Measurements from ENCODE around the gene LHB. TPM values are rescaled to one million over a fixed set of nuclear protein-coding genes. Genes with fewer than 3 reads are reported as not detected.

The LHB gene
- total RNA-seq, 1 donor = not detected

DNA sequence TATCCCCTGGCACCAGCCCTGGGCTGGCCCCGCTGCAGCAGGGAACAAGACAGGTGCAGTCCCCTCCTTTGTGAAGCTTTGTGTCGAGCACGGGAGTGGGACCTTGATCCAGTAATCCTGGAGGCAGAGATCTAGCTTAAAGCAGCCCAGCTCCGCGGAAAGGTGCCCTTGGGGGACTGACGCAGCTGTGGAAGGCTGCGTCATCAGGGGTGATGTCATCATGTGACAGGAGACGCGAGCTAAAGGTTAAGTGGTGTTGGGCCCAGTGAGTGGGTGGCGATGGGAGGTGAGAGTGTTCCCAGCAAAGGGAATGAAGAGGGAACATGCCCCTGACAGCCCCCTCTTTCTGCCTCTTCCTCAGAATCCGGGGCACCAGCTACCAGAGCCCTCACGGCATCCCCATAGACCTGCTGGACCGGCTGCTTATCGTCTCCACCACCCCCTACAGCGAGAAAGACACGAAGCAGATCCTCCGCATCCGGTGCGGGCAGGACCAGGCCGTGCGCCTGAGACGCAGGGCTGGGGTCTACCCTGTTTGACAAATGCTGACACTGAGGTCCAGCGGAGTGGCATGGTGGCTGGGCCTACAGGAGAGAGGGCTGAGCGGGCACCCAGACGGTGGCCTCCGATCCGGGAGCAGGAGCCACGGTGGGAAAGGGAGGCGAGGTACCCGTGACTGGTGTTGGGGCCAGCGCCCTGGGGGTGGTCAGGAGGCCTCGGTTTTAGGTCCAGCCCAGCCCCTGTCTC lies 2.6 kb downstream of the LHB start:
- DNase-seq (ENCODE audit: low read depth in 2 of 3, low spot score in 2 of 3) = no peak

- DNase-seq (ENCODE audit: low read depth in 2 of 3, low spot score in 2 of 3) = no peak
Measured at GRCh38 chr19:49011194-49011593, 5.7 kb downstream of the LHB start.

GRCh38 chr19:49010453-49010852 lies 6.4 kb downstream of the LHB start:
- DNase-seq (ENCODE audit: low read depth in 2 of 3, low spot score in 2 of 3) = no peak

DNA sequence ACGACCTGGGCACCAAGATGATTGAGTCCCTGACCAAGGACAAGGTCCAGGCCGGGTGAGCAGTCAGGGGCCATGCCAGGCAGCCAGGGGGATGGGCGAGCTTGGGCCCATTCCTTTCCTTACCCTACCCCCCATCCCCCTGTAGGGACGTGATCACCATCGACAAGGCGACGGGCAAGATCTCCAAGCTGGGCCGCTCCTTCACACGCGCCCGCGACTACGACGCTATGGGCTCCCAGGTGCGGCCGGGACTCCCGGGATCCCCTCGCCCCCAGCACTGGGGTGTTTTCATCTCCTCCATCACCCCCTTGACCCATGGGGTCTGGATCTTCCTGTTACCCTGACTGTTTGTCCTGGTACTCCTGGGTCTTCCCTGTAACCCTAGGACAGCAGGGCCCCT lies 7.1 kb downstream of the LHB start:
- no peak for DNase-seq (ENCODE audit: low read depth in 2 of 3, low spot score in 2 of 3)

DNA sequence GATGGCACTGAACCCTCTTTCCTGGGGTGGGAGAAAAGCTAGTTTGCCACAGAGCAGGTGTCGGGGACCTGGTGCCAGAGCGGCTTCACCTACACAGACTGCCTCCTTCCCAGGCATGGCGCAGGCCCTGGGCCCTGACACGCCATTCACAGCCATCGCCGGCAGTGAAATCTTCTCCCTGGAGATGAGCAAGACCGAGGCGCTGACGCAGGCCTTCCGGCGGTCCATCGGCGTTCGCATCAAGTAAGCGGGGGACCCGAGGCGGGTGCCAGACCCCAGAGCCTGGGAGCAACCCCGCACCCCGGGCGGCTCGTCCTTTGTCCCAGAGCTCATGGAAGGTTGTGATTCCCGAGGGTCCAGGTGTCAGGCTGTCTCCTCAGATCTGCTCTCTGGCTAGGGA lies 10.0 kb downstream of the LHB start:
- no peak for DNase-seq (ENCODE audit: low read depth in 2 of 3, low spot score in 2 of 3)

DNA sequence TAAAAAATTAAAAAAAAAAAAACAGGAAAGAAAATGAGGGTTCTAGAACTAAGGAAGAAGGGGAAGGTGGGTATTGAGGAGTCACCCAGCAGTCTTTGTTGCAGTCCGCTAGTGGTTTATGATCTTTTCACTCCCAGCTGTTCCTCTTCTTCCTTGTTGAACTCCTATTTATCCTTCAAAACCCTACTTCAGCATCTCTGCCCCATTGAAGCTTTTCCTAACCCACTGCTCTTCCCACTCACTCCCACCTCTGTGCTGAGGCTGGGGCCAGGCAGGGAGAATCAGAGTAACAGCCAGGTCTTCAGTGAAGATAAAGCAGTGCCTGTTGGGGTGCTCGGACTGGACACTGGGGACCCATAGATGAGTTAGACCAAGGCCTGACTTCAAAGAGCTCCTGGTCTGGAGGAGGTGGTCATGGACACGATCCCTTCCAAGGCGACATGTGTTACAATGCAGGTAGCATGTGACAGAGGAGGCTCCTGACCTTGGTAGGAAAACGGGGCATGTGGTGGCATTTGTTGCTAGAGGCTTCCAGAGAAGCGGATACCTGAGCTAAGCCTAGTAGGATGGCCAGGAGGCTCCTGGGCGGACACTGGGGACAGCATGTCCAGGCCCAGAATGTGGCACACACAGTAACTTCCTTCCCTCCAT lies 11.8 kb downstream of the LHB start:
- DNase-seq (ENCODE audit: low read depth in 2 of 3, low spot score in 2 of 3) = no peak

GRCh38 chr19:49004133-49004532 lies 12.8 kb downstream of the LHB start:
- no peak for DNase-seq (ENCODE audit: low read depth in 2 of 3, low spot score in 2 of 3)

DNA sequence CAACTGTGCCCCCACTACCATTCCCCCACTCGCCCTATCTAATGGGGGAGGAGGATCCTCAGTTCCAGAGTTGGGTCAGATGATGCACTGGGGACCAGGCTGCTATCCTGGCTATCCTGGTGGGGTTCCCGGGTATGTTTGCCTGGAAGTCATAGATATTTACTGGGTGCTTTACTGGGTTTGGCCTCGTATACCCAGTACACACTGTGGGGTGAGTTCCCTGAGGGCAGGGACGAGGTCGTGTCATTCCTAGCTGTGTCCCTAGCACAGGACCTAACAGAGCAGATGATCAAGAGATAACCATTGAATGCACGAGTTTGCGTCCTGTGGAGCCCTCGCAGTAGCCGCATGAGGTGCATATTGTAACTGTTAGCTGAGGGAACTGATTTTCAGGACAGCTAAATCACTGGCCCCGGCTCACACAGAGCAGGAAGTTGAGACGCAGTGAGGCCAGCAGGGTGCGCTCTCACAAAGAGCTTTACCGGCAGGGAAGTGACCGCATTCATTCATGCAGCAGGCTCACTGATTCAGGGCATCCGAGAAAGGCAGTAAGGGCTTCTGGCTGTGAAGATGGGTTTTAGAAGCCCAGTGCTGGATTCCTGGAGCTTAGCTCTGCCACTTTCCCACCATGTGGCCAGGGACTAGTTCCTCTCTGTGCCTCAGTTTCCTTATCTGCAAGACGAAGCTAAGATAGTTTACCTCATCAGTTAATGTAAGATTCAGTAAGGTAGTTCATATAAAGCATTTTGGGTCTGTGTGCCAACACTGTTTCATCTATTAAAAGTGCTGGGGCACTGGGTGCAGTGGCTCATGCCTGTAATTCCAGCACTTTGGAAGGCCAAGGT lies 17.2 kb downstream of the LHB start:
- DNase-seq (ENCODE audit: low read depth in 2 of 3, low spot score in 2 of 3) = peak; percentile 30 to 75 (median 50)

DNA sequence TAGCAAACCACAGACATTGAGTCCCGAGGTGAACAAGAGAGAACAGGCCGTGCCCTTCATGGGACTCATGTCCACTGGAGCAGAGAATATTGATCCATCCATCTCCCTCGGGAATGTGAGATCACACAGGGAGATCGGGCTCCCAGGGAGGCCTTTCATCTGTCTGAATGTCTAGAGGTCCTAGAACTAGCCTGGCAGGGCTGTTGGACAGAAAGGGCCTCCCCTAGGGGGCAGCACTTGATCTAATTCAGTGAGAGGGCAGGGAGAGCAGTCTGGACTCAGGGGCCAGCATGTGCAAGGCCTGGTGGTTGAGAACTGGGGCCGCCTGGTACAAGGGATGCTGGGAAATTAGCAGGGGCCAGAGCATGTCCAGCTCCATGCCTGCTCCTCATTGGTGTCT lies 18.9 kb downstream of the LHB start:
- DNase-seq (ENCODE audit: low read depth in 2 of 3, low spot score in 2 of 3) = peak in 2 of 3 donors; percentile 52 to 66

- DNase-seq (ENCODE audit: low read depth in 2 of 3, low spot score in 2 of 3) = no peak
Measured at GRCh38 chr19:48994035-48994386, 22.9 kb downstream of the LHB start.

DNA sequence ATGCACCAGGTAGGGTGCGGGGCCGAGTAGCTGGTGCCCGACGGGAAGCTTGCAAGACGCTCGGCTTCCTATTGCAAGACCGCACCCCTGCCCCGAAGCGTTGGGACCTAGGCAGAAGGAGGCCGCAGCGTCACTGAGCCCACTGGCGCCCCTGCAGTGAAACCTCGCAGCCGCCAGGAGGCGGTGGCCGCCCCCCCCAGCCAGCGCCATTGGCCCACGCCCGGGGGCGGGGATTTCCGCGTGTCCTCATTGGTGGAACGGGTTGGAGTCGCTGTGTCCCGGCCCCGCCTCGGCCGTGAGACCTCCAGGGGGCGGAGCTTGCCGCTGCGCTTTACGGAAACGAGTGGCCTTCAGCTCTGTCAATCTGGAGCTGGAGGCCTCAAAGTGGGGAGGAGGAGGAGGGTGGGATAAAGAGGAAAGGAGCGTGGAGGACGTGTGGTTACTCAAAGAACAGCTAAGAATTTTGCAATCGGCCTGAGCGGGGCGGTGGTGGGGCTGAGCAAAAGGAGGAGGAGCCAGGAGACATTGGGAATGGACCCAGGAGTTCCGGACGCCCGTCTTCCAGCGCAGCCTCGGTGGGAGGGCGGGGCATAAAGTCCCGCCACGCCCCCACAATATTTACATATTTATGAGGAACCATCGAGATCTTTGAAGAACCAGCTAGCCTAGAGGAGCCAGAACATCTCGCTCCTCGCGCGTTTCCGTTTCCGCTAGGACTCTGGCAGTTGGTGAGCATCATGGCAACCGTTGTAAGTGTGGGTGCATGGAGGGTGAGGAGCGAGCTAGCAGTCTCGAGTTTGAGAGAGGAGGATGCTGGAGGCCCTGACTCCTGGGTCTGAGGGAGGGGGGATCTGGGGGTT lies 23.5 kb downstream of the LHB start, which contains the start of the genes GYS1 and RUVBL2:
TSS of gene GYS1 (minus strand) at position 135 of the 860 bp plus-strand sequence. CDS start 197 bp downstream, outside the sequence.
TSS of gene RUVBL2 (plus strand) at position 713 of the 860 bp plus-strand sequence. CDS start at position 738, 25 bp downstream.
- DNase-seq (ENCODE audit: low read depth in 2 of 3, low spot score in 2 of 3) = peak; percentile 96 to 100 (median 100)

DNA sequence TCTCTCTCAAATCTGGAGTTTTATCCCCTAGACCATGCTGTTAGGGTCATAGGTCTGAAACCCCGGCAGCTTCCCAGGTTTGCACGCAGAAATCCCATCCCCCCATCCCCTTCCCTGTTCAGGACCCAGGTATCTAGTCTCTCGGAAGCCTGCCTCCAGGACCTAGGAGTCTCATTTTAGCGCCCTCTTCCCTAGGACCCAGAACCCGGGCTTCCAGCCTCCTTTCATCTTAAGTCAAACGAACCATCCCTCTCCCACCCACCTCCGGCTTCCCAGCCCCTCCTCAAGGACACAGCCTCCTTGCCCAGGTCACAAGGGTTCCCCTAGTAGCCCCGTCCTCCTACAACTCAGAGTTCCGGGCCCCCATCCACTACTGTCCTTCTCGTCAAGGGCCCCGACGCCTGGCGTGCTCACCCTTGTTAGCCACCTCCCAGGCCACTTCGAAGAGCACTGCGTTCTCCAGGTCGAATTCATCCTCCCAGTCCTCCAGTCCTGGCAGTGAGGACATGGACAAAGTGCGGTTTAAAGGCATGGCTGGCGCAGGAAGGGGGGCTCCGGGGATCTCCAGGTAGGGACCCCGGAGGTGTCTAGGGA lies 24.2 kb downstream of the LHB start:
- no peak for DNase-seq (ENCODE audit: low read depth in 2 of 3, low spot score in 2 of 3)

- no peak for DNase-seq (ENCODE audit: low read depth in 2 of 3, low spot score in 2 of 3)
Measured at GRCh38 chr19:48991873-48992580, 24.9 kb downstream of the LHB start.

DNA sequence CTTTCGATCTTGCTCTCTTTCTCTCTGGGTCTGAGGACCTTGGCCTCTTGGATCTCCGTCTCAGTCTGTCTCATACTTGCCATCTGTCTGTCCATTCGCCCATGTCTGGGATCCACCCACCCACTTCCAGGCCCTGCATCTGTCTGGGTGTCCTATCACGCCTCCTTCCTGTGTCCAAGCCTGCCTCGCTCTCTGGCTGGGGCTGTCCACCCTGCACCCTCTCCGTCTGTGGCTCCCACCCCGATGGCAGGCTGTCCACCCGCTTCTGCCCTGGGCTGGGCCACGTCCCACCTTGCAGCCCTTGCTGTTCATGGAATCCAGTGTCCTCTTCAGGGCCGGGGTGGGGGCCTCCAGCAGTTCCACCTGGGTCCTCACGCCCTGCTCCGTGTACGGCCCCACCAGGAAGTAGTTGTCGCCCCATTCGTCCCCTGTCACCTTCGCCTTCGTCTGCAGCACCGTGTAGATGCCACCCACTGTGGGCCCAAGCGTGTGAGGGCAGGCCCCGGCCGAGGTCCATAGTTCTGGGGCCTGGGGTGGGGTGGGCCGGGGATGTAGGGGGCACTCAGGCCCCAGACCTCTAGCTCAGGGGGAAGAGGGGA lies 25.8 kb downstream of the LHB start:
- DNase-seq (ENCODE audit: low read depth in 2 of 3, low spot score in 2 of 3) = no peak

DNA sequence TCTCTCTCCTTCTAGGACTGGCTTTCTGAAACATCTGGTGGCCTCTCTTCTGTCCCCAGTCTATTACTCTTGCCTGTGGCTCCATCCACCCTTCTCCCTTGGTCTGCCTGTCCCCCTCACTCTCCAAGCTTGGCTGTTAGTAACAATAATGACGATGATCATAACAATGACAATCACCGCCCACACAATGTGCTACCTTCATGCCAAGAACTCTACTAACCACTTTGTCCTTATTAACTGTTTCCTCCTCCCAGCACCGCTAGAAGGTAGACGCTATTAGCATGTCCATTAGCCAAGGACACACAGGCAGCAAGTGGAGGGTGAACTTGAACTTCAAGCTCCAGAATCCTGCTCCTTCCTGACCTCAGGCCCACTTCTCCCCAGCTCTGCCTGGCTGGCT lies 26.5 kb downstream of the LHB start:
- DNase-seq (ENCODE audit: low read depth in 2 of 3, low spot score in 2 of 3) = no peak

GRCh38 chr19:48989701-48990291 lies 27.1 kb downstream of the LHB start:
- DNase-seq (ENCODE audit: low read depth in 2 of 3, low spot score in 2 of 3) = no peak

DNA sequence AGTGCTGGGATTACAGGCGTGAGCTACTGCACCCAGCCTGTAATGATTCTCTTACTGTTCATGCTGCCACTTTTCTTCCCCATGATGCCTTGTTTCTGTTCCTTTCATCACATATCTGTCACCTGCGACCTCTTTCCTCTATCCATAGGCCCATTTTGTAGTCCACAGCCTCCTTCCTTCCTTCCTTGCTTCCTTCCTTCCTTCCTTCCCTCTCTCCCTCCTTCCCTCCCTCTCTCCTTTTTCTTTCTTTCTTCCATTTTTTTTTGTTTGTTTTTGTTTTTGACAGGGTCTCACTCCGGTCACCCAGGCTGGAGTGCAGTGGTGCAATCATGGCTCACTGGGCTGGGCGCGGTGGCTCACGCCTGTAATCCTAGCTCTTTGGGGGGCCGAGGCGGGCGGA lies 28.0 kb downstream of the LHB start:
- DNase-seq (ENCODE audit: low read depth in 2 of 3, low spot score in 2 of 3) = no peak

DNA sequence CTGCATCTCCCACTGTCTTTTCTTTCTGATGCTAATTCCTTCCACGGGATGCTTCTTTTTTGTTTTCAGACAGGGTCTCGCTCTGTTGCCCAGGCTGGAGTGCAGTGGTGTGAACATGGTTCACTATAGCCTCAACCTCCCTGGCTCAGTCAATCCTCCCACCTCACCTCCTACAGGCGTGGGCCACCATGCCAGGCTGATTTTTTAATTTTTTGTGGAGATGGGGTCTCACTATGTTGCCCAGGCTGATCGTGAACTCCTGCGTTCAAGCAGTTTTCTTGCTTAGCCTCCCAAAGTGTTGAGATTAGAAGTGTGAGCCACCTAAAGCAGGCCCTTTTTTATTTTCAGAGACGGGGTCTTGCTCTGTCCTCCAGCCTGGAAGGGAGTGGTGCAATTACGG lies 28.6 kb downstream of the LHB start:
- no peak for DNase-seq (ENCODE audit: low read depth in 2 of 3, low spot score in 2 of 3)

DNA sequence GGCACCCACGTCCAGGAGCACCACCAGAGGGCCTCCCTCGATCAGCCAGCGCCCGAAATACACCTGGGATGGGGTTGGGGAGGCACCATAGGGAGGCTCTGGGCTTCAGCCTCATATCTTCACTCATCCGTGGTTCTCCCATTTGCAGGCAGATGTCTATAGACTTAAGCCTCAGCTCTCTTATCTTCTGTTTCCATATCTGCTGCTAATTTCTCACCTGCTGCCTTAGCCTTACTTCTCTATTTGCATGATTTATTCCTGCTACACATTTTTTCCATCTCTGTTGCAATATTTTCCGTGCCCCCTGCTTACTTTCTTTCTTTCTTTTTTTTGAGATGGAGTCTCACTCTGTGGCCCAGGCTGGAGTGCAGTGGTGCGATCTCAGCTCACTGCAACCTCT lies 29.6 kb downstream of the LHB start:
- no peak for DNase-seq (ENCODE audit: low read depth in 2 of 3, low spot score in 2 of 3)
